Smooth muscle cell (in vitro differentiated cells): ENCODE measurements around the gene IL6ST. TPM values are rescaled to one million over a fixed set of nuclear protein-coding genes. Genes with fewer than 3 reads are reported as not detected.

Experiments used
- DNase-seq: peaks from one replicate; lab custom pipeline; 2025; ENCODE audit not compliant: unreplicated experiment; lab: John Stamatoyannopoulos, UW
- H2AFZ ChIP-seq: fragments of 200-600 bp; sonication (generic); 2 replicates; pipeline ENCODE4 v1.6.0; 2016; ENCODE audit warnings: antibody characterized with exemption, low read depth, mild to moderate bottlenecking
- H3F3A ChIP-seq: fragments of 200-600 bp; sonication (generic); 2 replicates; pipeline ENCODE4 v1.6.0; 2017; ENCODE audit warnings: antibody characterized with exemption, low read depth
- H3K27ac ChIP-seq: fragments of 200-600 bp; sonication (generic); 2 replicates; pipeline ENCODE4 v1.5.1; 2016; ENCODE audit warnings: low read depth, mild to moderate bottlenecking
- H3K27me3 ChIP-seq: fragments of 200-600 bp; sonication (generic); 2 replicates; pipeline ENCODE4 v1.6.1; 2016; ENCODE audit warnings: low read depth, mild to moderate bottlenecking
- H3K36me3 ChIP-seq: fragments of 200-600 bp; sonication (generic); 2 replicates; pipeline ENCODE4 v1.5.1; 2016; ENCODE audit warnings: low read depth
- H3K4me1 ChIP-seq: fragments of 200-600 bp; sonication (generic); 2 replicates; pipeline ENCODE4 v1.5.1; 2016; ENCODE audit warnings: low read depth
- H3K4me2 ChIP-seq: fragments of 200-600 bp; sonication (generic); 2 replicates; pipeline ENCODE4 v1.6.0; 2016; ENCODE audit warnings: mild to moderate bottlenecking
- H3K4me3 ChIP-seq: fragments of 200-600 bp; sonication (generic); 2 replicates; pipeline ENCODE4 v1.5.1; 2016; ENCODE audit warnings: mild to moderate bottlenecking
- H3K79me2 ChIP-seq: fragments of 200-600 bp; sonication (generic); 2 replicates; pipeline ENCODE4 v1.6.0; 2016; ENCODE audit warnings: low read depth, mild to moderate bottlenecking
- H3K9ac ChIP-seq: fragments of 200-600 bp; sonication (generic); 2 replicates; pipeline ENCODE4 v1.6.0; 2016; ENCODE audit warnings: low read depth
- H3K9me3 ChIP-seq: fragments of 200-600 bp; sonication (generic); replicated peaks from 2 replicates; pipeline ENCODE4 v1.5.1; 2016; ENCODE audit warnings: low read depth
- H4K20me1 ChIP-seq: fragments of 200-600 bp; sonication (generic); 2 replicates; pipeline ENCODE4 v1.6.0; 2016; ENCODE audit warnings: low read depth
- CTCF ChIP-seq: fragments of 200-600 bp; sonication (generic); IDR thresholded peaks from 2 replicates; pipeline ENCODE4 v1.5.1; 2017; ENCODE audit warnings: borderline replicate concordance, mild to moderate bottlenecking, antibody characterized with exemption; ENCODE audit not compliant: insufficient read depth, poor library complexity, severe bottlenecking
- WGBS: methylation state at CpG from one replicate; pipeline ENCODE4 v1.1.7; 2016; ENCODE audit warnings: low lambda C conversion rate; 5-methylcytosine and 5-hydroxymethylcytosine counted together
- polyA plus RNA-seq: library from polyadenylated mRNA; unstranded; fragments of >200 nt; fragmentation: Nextera tagmentation; extraction: Ambion mirVana; gene quantifications from 2 replicates; pipeline ENCODE4 v1.2.1, GENCODE V29; 2016
- total RNA-seq: library from RNA; depleted of rRNA; stranded (reverse); fragments of >200 nt; gene quantifications from 2 replicates; pipeline ENCODE4 v1.2.3, GENCODE V29; 2014

Gene IL6ST
- total and polyA plus RNA-seq, 2 experiments from 2014 or later, result 555 to 1,401 TPM

DNA sequence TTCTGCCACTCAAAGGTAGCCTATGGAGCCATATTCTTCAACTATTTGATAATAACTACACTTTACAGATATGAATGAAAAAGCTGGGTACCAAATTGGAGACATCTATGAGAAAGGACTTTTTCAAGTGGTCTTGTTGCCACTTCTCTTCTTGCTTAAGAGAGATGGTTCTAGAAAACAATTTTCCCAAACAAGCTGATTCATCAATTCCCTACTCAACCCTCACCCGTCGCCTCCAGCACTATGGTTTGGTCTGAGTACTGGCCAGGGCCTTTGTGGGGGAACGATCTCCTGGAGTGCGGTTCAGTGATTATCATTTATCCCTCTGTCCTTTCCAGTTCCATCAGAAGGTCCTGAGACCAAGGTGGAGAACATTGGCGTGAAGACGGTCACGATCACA lies 86.8 kb downstream of the IL6ST start:
- no peak overlapping the region for H3K4me2 ChIP-seq
- H3K9me3 ChIP-seq, result no peaks in the 10 kb centered on the region
- no peaks in the 10 kb centered on the region for H3K27me3 ChIP-seq
- H4K20me1 ChIP-seq, result no peaks in the 10 kb centered on the region
- 99% methylated on average over 7 of the region's 7 CpGs for WGBS
- H3F3A ChIP-seq, result no peaks in the 10 kb centered on the region
- no peaks in the 10 kb centered on the region for H3K36me3 ChIP-seq
- H3K4me1 ChIP-seq, result no peaks in the 10 kb centered on the region
- DNase-seq, result no peak
- no peak overlapping the region for H2AFZ ChIP-seq
- H3K79me2 ChIP-seq, result no peaks in the 10 kb centered on the region
- no peak overlapping the region for H3K9ac ChIP-seq
- no peak for TF ChIP-seq CTCF
- H3K4me3 ChIP-seq, result no peak overlapping the region
- no peak overlapping the region for H3K27ac ChIP-seq

- Histone ChIP-seq H3K9ac (no peak overlapping the region), H3K27me3 (no peaks in the 10 kb centered on the region), H3K27ac (no peak overlapping the region), H3K4me1 (no peaks in the 10 kb centered on the region), H4K20me1 (no peaks in the 10 kb centered on the region), H3K36me3 (no peaks in the 10 kb centered on the region), H3F3A (no peaks in the 10 kb centered on the region), H3K4me3 (no peak overlapping the region), H3K4me2 (no peak overlapping the region), H3K9me3 (no peaks in the 10 kb centered on the region), H3K79me2 (no peaks in the 10 kb centered on the region), H2AFZ (no peak overlapping the region)
- 73% methylated on average over 4 of the region's 4 CpGs for WGBS
- no peak for DNase-seq
- TF ChIP-seq CTCF, result no peak
Observed at GRCh38 chr5:55905251-55905650, 89.5 kb downstream of the IL6ST start.

GRCh38 chr5:55904152-55904551 lies 90.6 kb downstream of the IL6ST start:
- Histone ChIP-seq H3K4me1 (no peaks in the 10 kb centered on the region), H3K9me3 (no peaks in the 10 kb centered on the region), H3F3A (peaks cover 7% of the 10 kb centered on the region), H3K9ac (no peak overlapping the region), H3K36me3 (no peaks in the 10 kb centered on the region), H3K79me2 (no peaks in the 10 kb centered on the region), H4K20me1 (no peaks in the 10 kb centered on the region), H3K4me2 (no peak overlapping the region), H2AFZ (no peak overlapping the region), H3K27ac (no peak overlapping the region), H3K27me3 (no peaks in the 10 kb centered on the region), H3K4me3 (no peak overlapping the region)
- 100% methylated on average over 3 of the region's 3 CpGs for WGBS
- TF ChIP-seq CTCF, result no peak
- no peak for DNase-seq

DNA sequence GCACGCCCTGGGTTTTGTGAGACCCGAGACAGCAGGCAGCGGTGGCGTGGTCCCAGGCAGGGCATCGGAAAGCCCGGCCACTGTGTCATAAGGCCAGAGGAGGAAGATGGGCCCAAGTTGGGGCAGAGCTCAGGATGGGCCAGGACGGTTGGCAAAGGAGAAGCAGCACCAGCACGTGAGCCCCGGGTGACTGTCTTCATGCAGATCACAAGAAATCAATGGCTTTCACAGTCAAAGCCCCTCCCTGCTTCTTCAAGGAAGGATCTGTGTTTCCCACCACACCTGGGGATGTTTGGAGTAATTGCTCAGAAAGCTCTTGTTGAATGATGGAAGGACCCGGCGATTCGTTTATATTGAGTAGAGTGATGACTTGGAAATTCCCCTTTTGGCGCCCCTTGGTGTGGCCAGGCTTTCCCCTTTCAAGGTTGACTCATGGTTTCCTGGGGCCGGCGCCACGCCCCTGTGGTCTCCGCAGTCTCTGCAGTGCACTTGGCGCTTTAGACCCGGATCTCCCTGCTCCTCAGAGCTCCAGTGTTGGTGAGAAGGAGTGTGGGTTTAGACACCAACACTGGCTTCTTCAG lies 91.6 kb downstream of the IL6ST start:
- no peaks in the 10 kb centered on the region for H3K79me2 ChIP-seq
- H2AFZ ChIP-seq, result no peak overlapping the region
- peaks cover 13% of the 10 kb centered on the region for H3F3A ChIP-seq
- H4K20me1 ChIP-seq, result no peaks in the 10 kb centered on the region
- no peak overlapping the region for H3K4me2 ChIP-seq
- H3K4me3 ChIP-seq, result no peak overlapping the region
- H3K4me1 ChIP-seq, result no peaks in the 10 kb centered on the region
- no peak overlapping the region for H3K9ac ChIP-seq
- no peaks in the 10 kb centered on the region for H3K36me3 ChIP-seq
- H3K9me3 ChIP-seq, result no peaks in the 10 kb centered on the region
- TF ChIP-seq CTCF, result no peak
- H3K27me3 ChIP-seq, result no peaks in the 10 kb centered on the region
- H3K27ac ChIP-seq, result no peak overlapping the region
- no peak for DNase-seq
- whole genome bisulfite sequencing, result 90% methylated on average over 19 of the region's 19 CpGs
